ENCODE measurements around the gene TECPR2.
"Not testable (repeated sequence)": the region's sequence is repeated elsewhere in the genome, so short reads cannot be mapped to it uniquely, and the experiment has no call there.

The TECPR2 gene

GRCh38 chr14:102362545-102363181 is at the start of gene TECPR2, which contains the start of gene CINP:
TSS of gene TECPR2 (plus strand) at chr14:102362941. CDS start at chr14:102376722, 13,781 bp downstream.
TSS of gene CINP (minus strand) at chr14:102362890. CDS start at chr14:102362851, 39 bp downstream.
- peak; percentile 96 to 98 for DNase-seq (ENCODE audit: low read depth in 1 of 2, low spot score in 1 of 2)

- DNase-seq (ENCODE audit: low read depth in 1 of 2, low spot score in 1 of 2): peak; percentile 66 to 70
These were observed 48.3 kb upstream of the TECPR2 start for GRCh38 chr14:102314242-102315011.

- no peak for DNase-seq (ENCODE audit: low read depth in 1 of 2, low spot score in 1 of 2)
These were observed 47.6 kb upstream of the TECPR2 start for GRCh38 chr14:102315121-102315520.

DNA sequence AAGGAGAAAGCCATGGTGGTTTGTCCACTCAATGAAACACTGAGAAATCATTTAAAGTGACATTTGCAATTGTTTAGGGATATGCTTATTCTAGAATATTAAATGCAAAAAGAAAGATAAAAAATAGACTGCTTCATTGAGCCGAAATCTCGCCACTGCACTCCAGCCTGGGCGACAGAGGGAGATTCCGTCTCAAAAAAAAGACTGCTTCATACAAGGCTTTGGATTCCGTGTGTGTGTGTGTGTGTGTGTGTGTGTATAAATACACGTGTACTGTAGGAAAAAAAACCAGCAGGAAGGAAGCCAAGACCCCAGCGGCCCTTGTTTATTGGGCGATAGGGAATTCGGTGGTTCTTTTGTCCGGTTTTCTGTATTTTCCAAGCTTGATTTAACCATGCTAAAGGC is 46.4 kb upstream of the TECPR2 start:
- no peak for DNase-seq (ENCODE audit: low read depth in 1 of 2, low spot score in 1 of 2)

- DNase-seq (ENCODE audit: low read depth in 1 of 2, low spot score in 1 of 2): peak; percentile 92 to 100
These were observed 45.8 kb upstream of the TECPR2 start for GRCh38 chr14:102316743-102317563.

DNA sequence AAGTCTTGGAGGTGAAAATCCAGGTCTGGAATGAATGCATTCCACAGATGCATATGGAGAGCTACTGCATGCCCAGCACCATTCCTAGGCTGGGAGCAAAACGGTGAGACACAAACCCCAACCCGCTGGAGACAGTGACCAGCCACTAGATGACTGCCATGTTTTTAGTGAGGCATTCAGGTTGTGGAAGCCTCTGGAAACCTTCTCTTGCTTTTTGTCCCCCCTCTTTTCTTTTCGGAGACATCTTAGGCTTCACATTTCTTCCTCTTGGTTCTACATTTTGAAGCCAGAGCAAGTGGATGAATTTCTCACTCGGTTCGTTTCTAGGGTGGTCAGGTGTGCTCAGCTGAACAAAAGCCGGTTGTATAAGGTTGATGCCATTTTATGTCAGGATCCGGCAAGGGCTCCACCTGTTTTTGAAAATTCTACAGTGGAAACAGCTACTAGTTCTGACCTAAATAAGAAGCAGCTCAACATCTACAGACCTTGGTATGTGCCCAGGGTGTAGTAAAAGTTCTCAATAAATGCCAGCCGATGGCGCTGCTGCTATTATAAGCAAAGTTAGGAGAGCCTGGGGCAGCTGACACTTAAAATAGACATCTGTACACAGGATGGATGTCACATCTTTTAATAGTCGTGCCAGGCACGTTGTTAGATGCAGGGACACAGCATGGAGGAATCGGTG is 45.0 kb upstream of the TECPR2 start:
- DNase-seq (ENCODE audit: low read depth in 1 of 2, low spot score in 1 of 2): no peak

DNA sequence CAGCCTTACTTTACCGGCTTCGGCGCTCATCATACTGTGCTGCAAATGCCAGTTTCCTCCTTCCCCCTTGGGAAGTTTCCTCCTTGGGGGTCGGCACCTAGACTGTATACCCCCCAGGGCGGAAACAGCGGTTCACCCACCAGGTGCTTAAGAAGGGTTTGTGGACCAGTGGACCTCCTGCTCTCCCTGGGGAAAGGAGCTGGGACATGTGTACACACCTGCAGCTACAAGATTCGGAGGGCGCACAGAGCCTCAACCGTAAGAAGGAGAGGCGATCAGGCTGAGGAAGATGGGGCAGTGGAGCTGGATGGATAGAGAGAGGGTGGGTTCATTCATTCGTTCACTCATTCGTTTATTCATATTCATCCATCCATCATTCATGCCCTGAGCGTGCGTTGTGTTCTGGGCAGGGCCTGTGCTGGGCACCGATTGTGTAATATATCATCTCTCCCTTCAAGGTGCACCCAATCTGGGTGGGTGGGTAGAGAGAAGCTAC is 43.9 kb upstream of the TECPR2 start:
- DNase-seq (ENCODE audit: low read depth in 1 of 2, low spot score in 1 of 2): no peak

DNA sequence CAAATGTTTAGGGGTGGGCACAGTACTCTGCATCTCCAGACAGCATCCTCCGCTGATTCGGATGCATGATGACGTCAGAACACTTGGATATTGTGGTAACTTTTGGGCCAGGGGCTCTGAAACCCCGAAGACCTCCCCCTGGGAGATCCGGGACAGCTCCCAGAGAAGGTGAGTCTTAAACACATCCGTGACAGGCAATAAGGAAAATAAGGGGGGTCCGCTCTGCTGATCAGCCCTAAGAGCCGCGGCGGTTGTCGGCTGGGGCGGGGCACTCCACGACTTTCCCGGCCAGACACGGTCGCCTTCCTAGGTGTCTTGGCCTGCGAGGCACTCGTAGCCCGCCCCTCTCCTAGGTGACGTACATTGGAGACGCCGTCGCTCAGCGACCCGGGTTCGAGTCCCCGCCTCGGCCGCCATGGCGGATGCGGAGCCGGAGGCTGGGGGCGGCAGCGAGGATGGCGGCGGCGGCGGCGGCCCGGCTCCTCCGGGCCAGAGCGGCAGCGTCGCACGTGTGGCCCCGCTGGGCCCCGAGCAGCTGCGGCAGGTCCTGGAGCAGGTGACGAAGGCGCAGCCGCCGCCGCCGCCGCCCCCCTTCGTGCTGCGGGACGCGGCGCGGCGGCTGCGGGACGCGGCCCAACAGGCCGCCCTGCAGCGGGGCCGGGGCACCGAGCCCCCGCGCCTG is 43.2 kb upstream of the TECPR2 start, which contains the start of gene ZNF839:
TSS of gene ZNF839 (plus strand) at position 396 of the 682 bp plus-strand sequence. CDS start at position 416, 20 bp downstream.
- DNase-seq (ENCODE audit: low read depth in 1 of 2, low spot score in 1 of 2): peak; percentile 92 to 94

GRCh38 chr14:102320033-102320660 is 42.6 kb upstream of the TECPR2 start:
- DNase-seq (ENCODE audit: low read depth in 1 of 2, low spot score in 1 of 2): no peak

GRCh38 chr14:102320671-102321455 is 41.9 kb upstream of the TECPR2 start:
- DNase-seq (ENCODE audit: low read depth in 1 of 2, low spot score in 1 of 2): no peak

DNA sequence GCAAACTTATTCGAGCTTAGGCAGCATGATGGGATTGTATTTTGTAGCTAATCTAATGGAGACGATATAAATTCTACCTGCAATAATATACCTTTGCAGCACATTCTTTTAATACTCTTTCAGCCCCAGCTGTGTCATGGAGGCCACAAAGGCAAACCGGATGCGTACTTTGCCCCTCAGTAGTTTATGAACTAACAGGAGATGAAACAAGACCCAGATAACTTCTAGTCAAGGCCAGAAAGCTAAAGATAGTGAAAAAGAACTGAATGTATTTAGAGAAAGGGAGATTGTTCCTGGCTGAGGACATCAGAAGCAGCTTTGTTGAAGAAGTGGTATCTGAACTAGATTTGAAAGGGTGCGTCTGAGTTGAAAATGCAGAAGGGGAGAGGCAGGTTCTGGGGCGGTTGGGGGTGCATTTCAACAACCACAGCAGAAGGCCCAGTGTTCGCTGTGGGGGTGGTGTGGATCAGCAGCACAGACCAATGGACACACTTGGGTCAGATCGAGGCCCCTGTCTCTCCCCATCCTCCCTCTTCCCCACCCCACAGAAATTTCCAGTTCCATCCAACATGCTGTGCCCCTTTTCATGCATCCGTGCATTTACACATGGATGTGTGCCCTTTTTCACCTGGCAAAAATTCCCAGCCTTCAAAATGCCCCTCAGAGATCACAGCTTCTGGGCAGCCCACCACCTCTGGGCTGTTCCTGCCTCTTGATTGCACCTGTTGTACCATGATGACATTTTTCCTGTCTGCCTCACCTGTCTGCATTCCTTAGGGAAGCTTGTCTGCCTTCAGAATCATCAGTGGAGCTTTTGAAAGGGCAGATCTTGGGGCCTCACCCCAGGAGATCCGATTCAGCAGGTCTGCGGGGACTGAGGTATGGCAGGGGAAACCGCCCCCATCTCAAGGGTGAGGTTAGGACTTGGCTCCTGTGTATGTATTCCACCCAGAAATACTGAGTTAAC is 41.0 kb upstream of the TECPR2 start:
- no peak for DNase-seq (ENCODE audit: low read depth in 1 of 2, low spot score in 1 of 2)

GRCh38 chr14:102323102-102323501 is 39.6 kb upstream of the TECPR2 start:
- DNase-seq (ENCODE audit: low read depth in 1 of 2, low spot score in 1 of 2): no peak

DNA sequence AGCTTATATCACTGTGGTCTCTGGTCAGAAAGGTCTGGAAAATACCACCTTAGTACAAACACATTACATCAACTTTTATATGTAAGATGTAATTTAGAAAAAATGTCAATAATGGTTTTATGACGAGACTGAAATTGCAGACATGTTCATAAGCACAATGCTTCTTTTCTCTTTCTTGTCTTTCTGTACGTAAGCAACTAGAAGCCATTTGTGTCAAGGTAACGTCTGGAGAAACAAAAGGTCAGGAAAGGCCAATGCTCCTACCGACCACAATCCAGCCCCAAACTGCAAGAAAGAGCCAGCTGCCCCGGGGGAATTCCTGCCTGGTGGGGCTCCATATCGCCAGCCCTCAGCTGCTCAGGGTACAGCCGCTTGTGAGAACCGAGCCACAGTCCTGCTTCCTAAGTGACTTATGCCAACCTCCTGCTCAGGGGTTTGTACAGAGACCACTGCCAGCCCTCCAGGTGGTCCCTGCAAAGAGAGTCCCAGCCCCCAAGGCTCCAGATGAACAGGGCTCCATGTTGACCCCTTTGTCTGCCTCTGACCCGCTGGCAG is 36.9 kb upstream of the TECPR2 start:
- no peak for DNase-seq (ENCODE audit: low read depth in 1 of 2, low spot score in 1 of 2)

DNA sequence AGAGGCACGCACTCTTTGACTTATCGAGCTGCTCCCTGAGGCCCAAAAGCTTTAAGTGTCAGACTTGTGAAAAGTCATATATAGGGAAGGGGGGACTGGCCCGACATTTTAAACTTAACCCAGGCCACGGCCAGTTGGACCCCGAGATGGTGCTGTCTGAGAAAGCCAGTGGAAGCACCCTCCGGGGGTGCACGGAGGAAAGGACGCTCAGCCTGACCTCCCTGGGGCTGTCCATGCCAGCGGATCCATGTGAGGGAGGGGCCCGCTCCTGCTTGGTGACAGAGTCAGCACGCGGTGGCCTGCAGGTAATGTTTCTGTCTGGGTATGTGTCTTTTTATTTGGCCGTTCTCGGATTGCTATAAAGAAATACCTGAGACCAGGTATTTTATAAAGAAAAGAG is 36.2 kb upstream of the TECPR2 start:
- no peak for DNase-seq (ENCODE audit: low read depth in 1 of 2, low spot score in 1 of 2)

DNA sequence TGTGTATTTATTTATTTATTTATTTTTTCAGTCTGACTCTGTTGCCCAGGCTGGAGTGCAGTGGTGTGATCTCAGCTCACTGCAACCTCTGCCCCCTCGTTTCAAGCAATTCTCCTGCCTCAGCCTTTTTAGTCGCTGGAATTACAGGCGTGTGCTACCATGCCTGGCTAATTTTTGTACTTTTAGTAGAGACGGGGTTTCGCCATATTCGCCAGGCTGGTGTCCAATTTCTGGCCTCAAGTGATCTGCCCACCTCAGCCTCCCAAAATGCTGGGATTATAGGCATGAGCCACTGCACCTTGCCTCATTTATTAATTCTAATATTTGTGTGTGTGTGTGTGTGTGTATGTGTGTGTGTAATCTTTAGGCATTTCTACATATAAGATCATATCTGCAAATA is 33.4 kb upstream of the TECPR2 start:
- DNase-seq (ENCODE audit: low read depth in 1 of 2, low spot score in 1 of 2): not testable (repeated sequence)

- no peak for DNase-seq (ENCODE audit: low read depth in 1 of 2, low spot score in 1 of 2)
These were observed 31.9 kb upstream of the TECPR2 start for GRCh38 chr14:102330806-102331205.

GRCh38 chr14:102333390-102333789 is 29.4 kb upstream of the TECPR2 start:
- no peak for DNase-seq (ENCODE audit: low read depth in 1 of 2, low spot score in 1 of 2)
